HG02798 (cell line): ENCODE data around the gene CCNQ.

Experiments
- ATAC-seq: cut with Tn5 transposase; IDR thresholded peaks from one replicate; pipeline ENCODE4 v1.9.1; 2021; ENCODE audit warnings: mild to moderate bottlenecking; ENCODE audit not compliant: unreplicated experiment, poor library complexity

The CCNQ gene

GRCh38 chrX:153637121-153638040 is 38.4 kb upstream of the CCNQ start:
- no peak for ATAC-seq

GRCh38 chrX:153636716-153637115 is 37.8 kb upstream of the CCNQ start:
- no peak for ATAC-seq

DNA sequence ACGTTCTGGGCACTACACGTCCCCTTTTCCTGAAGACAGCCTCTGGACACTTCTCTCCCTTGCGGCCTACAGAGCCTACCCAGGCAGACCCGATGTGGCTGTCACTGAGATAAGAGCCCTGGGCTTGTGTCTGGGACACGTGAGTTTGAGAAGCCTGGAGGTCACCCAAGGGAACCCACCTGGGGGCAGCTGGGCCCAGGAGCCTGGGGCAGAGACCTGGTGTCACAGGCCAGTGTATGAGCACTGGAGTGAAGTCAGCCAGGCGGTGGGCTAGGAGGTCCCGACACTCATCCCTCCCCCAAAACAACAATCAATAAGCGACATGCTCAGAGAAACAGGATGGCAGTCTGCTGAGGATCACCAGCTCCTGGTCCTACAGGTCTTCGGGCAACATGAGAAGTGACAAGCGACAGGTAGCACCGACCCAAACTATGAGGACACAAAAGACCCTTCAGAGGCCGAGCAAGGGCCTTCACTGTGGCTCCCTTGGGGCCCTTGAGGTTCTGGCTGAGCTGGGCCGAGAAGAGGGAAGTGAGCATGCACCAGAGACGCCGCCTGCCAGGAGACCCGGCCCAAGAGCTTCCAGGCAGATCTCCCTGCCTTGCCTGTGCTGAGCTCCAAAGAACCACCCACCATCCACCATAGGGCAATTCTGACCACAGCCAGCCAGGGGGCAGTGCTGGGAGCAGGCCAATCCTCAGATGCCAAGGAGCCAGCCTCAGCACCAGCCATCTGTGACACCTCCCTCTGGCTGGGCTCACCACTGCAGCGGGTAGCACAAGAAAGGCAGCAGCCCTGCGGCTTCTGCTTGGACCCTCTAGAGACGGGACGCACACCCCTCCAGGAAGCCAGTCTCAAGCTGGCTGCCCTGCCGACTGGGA is 37.1 kb upstream of the CCNQ start:
- no peak for ATAC-seq

DNA sequence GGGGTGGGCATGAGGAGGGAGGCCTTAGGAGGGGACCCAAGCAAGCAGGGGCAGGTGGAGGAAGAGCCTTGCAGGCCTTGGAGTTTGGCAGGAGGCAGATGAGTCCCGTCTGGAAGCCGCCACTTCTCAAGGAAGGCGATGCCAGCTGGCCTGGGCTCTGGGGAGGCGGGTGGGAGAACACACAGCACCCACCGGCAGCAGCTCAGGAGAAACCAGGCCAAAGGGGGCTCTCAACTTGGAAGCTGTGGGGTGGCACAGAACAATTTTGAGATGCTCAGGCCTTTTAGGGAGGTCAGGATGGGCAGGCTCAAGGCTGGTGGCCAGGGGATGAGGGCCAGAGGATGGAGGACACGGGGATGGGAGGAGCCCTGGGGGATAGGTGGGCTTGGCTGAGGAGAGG is 36.4 kb upstream of the CCNQ start:
- no peak for ATAC-seq

DNA sequence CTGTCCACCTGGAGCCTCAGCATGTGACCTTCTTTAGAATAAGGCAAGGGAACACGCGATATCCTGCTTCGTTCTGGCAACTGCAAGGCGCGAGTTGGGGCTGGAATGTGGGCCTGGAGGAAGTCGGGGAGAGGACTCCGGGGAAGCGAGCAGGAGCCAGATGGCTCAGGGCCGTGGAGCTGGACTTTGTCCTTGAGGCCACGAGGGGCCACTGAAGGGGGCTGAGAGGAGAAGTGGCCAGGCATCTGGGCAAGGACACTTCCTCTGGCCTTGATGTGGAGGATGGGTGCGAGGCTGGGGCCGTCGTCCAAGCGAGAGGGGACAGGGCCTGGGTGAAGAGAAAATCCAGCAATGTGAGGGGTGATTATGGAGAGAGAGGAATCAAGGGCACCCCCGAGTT is 35.9 kb upstream of the CCNQ start:
- no peak for ATAC-seq

DNA sequence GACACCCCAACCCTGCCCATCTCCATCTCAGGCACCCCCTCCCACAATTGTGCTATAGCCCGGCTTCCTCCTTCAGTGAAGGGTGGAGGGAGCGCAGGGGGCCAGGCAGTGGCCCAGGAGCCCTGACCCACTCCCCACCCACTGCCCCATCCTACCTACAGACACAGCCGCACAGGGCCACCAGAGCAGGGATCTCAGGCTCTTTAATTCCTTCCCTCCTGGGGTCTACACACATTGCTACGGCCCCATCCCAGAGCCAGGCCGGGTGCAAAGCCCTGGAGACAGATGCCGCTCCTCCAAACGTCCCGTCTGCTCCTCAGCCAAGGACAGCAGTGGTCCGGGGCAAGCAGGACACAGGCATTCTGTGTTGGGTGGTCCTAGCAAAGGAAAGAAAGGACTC is 35.3 kb upstream of the CCNQ start:
- no peak for ATAC-seq

DNA sequence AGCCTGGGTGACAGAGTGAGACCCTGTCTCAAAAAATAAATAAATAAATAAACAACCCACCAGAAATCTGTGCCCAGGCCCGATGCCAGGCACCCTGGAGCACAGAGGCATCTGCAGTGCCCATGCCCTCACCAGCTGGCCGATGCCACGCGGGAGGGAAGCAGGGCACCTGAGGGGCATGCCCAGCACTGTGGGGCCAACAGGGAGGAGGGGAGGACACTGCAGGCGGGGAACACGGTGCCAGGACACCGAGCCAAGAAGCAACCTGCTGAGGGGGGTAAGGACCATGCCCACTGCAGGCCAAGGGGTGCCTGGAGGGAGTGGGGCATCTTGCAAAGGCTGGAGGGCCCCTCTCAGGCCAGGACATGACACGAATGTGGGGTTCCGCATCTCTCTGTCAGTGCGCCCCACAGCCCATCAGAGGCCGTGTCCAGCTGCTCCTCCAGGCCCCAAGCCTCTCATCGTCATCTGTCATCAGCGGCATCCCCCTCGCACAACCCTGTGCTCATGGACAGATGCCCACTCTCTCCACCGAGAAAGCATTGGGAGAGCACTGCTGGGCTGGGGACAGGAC is 34.8 kb upstream of the CCNQ start:
- ATAC-seq: no peak

GRCh38 chrX:153633048-153633447 is 34.1 kb upstream of the CCNQ start:
- no peak for ATAC-seq

DNA sequence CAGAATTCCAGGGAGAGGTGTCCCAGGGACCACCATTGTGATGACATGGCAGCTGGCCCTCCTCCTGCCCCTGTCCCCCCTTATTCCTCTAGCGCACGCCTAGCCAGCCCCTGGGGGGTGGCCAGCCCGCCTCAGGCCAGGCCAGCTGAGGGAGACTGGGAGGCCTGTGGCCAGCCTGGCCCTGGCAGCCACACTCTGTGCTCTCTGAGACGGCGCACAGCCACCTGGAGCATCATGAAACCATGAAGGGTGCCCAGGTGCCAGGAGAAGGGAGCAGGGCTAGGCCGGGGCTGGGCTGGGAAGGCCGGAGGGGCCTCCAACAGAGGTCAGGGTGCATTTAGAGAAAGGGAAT is 33.6 kb upstream of the CCNQ start:
- no peak for ATAC-seq

GRCh38 chrX:153631907-153632594 is 33.1 kb upstream of the CCNQ start:
- no peak for ATAC-seq

- no peak for ATAC-seq
These were observed 32.4 kb upstream of the CCNQ start for GRCh38 chrX:153631346-153631745.

DNA sequence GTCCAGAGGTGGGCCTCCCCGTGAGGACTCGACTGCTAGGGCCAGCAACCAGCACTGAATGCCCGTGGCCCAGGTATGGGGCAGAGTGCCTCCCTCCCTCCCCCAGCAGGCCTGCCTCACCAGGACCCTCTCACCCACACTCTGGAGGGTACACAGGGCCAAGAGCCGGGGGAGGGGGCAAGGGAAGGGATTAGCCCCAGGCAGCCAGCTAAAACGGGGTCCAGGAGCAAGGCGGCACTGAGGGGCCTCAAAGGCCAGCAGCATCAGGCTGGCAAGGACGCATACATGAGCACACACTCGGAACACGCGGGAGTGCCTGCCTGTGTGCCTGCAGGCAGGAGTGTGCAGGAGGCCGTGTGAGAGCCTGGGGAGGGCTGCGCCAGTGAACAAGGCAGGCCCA is 29.7 kb upstream of the CCNQ start:
- no peak for ATAC-seq

DNA sequence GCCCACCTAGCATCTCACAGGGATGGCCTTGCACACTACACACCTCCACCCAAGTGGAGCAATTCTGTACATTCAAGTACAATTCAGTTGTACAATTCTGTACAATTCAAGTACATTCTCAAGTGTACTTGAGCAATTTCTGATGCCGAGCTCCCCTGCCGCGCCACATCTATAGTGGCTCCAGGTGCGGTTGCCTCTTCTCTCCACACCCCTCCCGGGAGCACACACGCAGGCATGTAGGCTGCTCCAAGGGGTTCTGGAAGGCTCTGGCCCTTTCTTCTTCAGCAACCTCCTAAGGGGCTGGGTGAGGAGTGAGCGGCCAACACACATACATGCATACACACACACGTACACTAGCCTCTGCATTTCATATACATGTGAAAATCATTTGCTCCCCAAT is 29.2 kb upstream of the CCNQ start:
- no peak for ATAC-seq

GRCh38 chrX:153627675-153628111 is 28.8 kb upstream of the CCNQ start:
- ATAC-seq: no peak

DNA sequence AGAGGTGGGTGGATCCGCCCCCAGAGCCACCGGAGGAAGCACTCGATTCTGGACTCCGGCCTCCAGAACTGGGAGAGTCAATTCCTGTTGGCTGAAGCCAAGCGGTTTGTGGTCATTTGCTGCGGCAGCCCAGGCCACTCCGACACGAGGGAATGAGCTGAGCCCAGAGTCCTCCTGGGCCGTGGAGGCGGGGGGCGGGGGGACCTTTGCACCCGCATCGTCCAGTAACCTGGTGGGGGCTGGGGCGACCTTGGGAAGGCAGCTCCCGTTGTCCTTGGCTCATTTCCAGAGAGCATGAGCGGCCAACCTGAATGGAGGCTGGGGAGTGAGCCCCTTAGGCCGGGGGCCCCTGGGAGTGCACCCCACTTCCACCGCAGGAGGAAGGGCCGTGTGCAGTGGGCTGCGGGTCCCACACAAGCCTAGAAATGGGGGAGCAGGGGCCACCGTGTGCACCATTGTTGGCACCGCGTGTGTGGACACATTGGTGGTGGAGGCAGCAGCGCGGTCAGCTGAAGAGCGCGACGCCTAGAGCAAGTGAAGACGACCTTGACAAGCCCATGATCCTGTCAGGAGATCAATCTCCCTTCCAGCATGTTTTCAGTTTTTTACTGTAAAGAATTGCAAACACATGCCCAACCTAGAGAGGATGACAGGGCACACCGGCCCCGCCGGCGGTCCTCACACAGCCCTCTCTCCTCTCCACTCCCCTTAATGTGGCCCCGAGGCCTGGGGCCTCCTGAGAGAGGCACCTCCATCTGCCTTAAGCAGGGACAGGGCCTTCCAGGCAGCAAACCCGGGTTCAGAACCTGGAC is 28.1 kb upstream of the CCNQ start:
- ATAC-seq: no peak

DNA sequence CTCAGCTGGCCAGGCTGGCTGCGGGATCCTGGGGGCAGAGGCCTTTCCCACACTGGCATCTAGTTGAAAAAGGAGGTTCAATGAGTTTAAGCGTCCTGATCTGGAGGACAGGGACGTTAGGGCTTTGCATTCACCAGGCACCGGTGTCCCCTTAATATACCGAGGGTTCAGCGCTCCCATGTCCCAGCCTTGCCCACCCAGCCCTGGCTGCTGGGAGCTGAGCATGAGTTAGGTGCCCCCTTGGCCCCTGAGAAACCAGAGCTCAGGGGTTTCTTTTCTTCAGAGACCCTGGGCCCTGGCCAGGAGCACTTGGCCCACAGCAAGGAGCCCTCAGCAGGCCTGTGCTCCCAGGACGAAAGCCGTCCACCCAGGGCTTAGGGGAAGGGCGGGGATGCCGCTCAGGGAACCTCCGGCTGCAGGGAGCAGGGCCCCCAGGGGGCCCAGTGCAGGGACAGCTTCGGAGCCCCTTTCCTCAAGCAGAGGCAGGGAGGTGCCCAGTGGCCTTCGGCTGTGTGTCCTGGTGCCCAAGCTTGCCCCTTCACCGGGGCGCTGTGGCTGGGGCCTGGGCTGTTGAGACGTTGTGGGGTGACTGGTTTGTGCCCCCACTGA is 27.2 kb upstream of the CCNQ start:
- ATAC-seq: no peak

GRCh38 chrX:153625271-153626024 is 26.5 kb upstream of the CCNQ start:
- ATAC-seq: no peak

DNA sequence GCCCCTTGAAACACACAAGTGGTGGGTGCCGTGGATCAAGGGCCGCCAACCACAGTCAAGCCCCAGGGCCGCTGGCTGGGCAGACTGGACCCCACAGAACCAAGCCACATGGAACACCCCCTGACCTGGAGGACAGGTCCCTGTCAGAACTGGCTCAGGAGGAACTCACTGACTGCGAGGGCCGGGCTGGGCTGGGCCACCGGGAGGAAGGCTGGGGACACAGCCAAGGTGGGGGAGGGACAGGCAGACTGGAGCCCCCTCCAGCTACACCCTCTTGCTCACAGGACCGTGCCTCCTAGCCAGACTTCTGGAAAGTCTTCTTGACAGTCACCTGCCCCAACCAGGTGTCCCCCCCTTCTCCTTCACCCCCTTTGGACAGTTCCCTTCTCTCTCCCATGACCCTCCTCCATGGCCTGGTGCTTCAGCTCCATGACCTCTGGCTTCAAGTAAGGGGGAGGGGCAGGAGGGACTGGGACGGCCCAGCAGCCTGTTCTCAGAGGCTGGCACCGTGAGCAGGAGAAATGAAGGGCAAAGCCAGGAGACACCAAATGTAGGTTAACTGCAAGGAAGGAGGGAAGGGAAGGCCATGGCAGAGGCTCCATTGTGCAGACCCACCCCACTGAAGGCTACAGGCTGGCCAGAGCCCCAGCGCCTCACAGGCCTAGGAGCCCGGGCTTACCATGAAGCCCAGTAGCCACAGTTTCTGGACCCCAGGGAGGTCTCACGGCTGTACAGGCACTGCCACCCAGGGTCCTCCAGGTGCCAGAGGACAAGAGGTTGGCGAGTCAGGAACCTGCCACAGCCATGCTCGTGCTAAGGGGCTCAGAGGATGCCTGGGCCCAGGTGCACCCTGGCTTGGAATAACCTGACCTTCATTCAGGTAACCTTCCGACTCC is 25.5 kb upstream of the CCNQ start:
- ATAC-seq: no peak
